Right lobe of liver (tissue), 4 donors: ENCODE data around the gene FSTL3.

Experiments used
- POLR2A ChIP-seq: fragments of 450-650 bp; IDR thresholded peaks from one replicate; pipeline ENCODE4 v1.6.1; 2017; ENCODE audit warnings: antibody characterized with exemption, mild to moderate bottlenecking
- TF ChIP-seq, protein P1 (sequence below), 4 donors: fragments of 200-600 bp in 3 of 4; fragments of 450-650 bp in 1 of 4; IDR thresholded peaks; one replicate each; pipeline versions ENCODE4 v1.5.1 to v1.8.0; 2016 to 2022; ENCODE audit warnings: antibody characterized with exemption in 4 of 4, mild to moderate bottlenecking in 2 of 4
- donor health status: DM: no; HTN: no; CAD: no.
- donor health status: DM: no; HTN: no; CAD: no.
- donor health status: DM: no; HTN: yes; CAD: no.

DNA sequence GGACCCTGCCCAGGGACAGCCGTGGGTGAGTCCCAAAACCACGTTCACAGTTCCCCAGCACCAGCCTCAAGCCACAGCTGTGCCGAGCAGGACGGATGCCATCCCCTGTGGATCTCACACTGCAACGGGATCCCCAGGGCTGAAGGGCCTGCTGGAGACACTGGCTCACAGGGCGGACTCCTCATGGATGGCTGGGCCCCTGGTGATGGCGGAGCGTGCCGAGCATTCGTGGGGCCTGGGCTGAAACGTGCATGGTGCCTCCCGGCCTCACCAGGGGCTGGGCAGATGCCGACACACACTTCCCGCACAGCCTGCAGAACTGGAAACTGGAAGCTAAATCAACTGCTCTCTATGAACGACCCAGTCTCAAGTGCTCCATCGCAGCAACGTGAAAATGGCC, 22.8 kb upstream of the FSTL3 start:
- TF ChIP-seq, protein P1, sequence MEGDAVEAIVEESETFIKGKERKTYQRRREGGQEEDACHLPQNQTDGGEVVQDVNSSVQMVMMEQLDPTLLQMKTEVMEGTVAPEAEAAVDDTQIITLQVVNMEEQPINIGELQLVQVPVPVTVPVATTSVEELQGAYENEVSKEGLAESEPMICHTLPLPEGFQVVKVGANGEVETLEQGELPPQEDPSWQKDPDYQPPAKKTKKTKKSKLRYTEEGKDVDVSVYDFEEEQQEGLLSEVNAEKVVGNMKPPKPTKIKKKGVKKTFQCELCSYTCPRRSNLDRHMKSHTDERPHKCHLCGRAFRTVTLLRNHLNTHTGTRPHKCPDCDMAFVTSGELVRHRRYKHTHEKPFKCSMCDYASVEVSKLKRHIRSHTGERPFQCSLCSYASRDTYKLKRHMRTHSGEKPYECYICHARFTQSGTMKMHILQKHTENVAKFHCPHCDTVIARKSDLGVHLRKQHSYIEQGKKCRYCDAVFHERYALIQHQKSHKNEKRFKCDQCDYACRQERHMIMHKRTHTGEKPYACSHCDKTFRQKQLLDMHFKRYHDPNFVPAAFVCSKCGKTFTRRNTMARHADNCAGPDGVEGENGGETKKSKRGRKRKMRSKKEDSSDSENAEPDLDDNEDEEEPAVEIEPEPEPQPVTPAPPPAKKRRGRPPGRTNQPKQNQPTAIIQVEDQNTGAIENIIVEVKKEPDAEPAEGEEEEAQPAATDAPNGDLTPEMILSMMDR (IDR thresholded peaks at IDR 0.05), result no peak
- TF ChIP-seq POLR2A, result no peak
